ENCODE results near the gene OBP2A. TPM values are rescaled to one million over a fixed set of nuclear protein-coding genes. Genes with fewer than 3 reads are reported as not detected.

The OBP2A gene
- total RNA-seq, 1 experiment from 2014 or later = not detected

GRCh38 chr9:135582966-135583687, 37.2 kb downstream of the OBP2A start (continued):
- no peak for TF ChIP-seq RELA (CRISPR knock-in tag; IDR thresholded peaks at IDR 0.05; ENCODE audit: borderline replicate concordance)
- TF ChIP-seq, protein P1, sequence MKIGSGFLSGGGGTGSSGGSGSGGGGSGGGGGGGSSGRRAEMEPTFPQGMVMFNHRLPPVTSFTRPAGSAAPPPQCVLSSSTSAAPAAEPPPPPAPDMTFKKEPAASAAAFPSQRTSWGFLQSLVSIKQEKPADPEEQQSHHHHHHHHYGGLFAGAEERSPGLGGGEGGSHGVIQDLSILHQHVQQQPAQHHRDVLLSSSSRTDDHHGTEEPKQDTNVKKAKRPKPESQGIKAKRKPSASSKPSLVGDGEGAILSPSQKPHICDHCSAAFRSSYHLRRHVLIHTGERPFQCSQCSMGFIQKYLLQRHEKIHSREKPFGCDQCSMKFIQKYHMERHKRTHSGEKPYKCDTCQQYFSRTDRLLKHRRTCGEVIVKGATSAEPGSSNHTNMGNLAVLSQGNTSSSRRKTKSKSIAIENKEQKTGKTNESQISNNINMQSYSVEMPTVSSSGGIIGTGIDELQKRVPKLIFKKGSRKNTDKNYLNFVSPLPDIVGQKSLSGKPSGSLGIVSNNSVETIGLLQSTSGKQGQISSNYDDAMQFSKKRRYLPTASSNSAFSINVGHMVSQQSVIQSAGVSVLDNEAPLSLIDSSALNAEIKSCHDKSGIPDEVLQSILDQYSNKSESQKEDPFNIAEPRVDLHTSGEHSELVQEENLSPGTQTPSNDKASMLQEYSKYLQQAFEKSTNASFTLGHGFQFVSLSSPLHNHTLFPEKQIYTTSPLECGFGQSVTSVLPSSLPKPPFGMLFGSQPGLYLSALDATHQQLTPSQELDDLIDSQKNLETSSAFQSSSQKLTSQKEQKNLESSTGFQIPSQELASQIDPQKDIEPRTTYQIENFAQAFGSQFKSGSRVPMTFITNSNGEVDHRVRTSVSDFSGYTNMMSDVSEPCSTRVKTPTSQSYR (CRISPR knock-in tag; IDR thresholded peaks at IDR 0.05) = no peak
- no peak for TF ChIP-seq CBFB (CRISPR knock-in tag; IDR thresholded peaks at IDR 0.05; ENCODE audit: low read depth)

- Mint-ChIP-seq H3K4me3 (no peak overlapping the region), H3K27ac (no peak overlapping the region), H3K4me1 (no peaks in the 10 kb centered on the region), H3K36me3 (peaks cover 9% of the 10 kb centered on the region; the same call in 1 of the 2 replicates), H3K27me3 (ENCODE audit: low read depth) (peaks cover 2% of the 10 kb centered on the region; the same call in 1 of the 2 replicates), H3K9me3 (peaks cover 13% of the 10 kb centered on the region)
- CTCF ChIA-PET = no interaction called here
- POLR2A ChIA-PET = no interaction called here
- ATAC-seq (no peak), DNase-seq (ENCODE audit: low spot score) (no peak)
- TF ChIP-seq NFE2L1 (CRISPR knock-in tag; IDR thresholded peaks at IDR 0.05) (no peak), ERG (CRISPR knock-in tag; IDR thresholded peaks at IDR 0.05) (no peak), ZMAT4 (CRISPR knock-in tag; IDR thresholded peaks at IDR 0.05) (no peak), SOX15 (CRISPR knock-in tag; IDR thresholded peaks at IDR 0.05) (no peak)
- TF ChIP-seq, protein P2, sequence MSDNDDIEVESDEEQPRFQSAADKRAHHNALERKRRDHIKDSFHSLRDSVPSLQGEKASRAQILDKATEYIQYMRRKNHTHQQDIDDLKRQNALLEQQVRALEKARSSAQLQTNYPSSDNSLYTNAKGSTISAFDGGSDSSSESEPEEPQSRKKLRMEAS (CRISPR knock-in tag; IDR thresholded peaks at IDR 0.05) = no peak
- TF ChIP-seq, protein P3, sequence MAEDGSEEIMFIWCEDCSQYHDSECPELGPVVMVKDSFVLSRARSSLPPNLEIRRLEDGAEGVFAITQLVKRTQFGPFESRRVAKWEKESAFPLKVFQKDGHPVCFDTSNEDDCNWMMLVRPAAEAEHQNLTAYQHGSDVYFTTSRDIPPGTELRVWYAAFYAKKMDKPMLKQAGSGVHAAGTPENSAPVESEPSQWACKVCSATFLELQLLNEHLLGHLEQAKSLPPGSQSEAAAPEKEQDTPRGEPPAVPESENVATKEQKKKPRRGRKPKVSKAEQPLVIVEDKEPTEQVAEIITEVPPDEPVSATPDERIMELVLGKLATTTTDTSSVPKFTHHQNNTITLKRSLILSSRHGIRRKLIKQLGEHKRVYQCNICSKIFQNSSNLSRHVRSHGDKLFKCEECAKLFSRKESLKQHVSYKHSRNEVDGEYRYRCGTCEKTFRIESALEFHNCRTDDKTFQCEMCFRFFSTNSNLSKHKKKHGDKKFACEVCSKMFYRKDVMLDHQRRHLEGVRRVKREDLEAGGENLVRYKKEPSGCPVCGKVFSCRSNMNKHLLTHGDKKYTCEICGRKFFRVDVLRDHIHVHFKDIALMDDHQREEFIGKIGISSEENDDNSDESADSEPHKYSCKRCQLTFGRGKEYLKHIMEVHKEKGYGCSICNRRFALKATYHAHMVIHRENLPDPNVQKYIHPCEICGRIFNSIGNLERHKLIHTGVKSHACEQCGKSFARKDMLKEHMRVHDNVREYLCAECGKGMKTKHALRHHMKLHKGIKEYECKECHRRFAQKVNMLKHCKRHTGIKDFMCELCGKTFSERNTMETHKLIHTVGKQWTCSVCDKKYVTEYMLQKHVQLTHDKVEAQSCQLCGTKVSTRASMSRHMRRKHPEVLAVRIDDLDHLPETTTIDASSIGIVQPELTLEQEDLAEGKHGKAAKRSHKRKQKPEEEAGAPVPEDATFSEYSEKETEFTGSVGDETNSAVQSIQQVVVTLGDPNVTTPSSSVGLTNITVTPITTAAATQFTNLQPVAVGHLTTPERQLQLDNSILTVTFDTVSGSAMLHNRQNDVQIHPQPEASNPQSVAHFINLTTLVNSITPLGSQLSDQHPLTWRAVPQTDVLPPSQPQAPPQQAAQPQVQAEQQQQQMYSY (CRISPR knock-in tag; IDR thresholded peaks at IDR 0.05) = no peak
Measured at GRCh38 chr9:135583688-135584011, 37.7 kb downstream of the OBP2A start.

DNA sequence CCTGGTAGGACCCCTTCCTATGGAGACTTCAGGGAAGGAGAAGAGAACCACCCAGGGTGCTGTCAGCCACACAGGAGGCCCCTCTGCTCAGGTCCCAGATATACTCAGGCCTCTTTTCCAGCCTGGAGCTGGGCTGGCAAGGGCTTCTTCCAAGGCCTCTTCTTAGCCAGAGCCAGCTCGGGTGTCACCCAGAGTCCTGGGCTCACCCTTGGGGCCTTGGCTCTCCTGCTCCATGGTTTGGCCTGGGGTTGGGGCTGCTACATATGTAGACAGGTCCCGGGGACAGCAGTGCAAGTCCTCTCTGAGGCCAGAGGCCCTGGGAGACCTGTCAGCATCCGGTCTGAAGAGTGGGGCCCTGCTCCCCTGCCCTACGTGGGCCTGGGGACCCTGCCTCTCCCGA, 38.4 kb downstream of the OBP2A start:
- Mint-ChIP-seq H3K27me3 (ENCODE audit: low read depth) (peaks cover 2% of the 10 kb centered on the region; the same call in 1 of the 2 replicates), H3K9me3 (peaks cover 13% of the 10 kb centered on the region), H3K4me1 (no peaks in the 10 kb centered on the region), H3K27ac (no peak overlapping the region), H3K4me3 (no peak overlapping the region), H3K36me3 (peaks cover 9% of the 10 kb centered on the region; the same call in 1 of the 2 replicates)
- POLR2A ChIA-PET = no interaction called here
- CTCF ChIA-PET = no interaction called here
- no peak for DNase-seq (ENCODE audit: low spot score)
- no peak for ATAC-seq
- no peak for TF ChIP-seq PRRX2 (CRISPR knock-in tag; IDR thresholded peaks at IDR 0.05)
- no peak for TF ChIP-seq IRF2 (CRISPR knock-in tag; IDR thresholded peaks at IDR 0.05; ENCODE audit: borderline replicate concordance, low read depth)
- TF ChIP-seq ESRRA (CRISPR knock-in tag; IDR thresholded peaks at IDR 0.05; ENCODE audit: borderline replicate concordance) = no peak
- TF ChIP-seq, protein P4, sequence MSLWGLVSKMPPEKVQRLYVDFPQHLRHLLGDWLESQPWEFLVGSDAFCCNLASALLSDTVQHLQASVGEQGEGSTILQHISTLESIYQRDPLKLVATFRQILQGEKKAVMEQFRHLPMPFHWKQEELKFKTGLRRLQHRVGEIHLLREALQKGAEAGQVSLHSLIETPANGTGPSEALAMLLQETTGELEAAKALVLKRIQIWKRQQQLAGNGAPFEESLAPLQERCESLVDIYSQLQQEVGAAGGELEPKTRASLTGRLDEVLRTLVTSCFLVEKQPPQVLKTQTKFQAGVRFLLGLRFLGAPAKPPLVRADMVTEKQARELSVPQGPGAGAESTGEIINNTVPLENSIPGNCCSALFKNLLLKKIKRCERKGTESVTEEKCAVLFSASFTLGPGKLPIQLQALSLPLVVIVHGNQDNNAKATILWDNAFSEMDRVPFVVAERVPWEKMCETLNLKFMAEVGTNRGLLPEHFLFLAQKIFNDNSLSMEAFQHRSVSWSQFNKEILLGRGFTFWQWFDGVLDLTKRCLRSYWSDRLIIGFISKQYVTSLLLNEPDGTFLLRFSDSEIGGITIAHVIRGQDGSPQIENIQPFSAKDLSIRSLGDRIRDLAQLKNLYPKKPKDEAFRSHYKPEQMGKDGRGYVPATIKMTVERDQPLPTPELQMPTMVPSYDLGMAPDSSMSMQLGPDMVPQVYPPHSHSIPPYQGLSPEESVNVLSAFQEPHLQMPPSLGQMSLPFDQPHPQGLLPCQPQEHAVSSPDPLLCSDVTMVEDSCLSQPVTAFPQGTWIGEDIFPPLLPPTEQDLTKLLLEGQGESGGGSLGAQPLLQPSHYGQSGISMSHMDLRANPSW (CRISPR knock-in tag; conservative IDR thresholded peaks at IDR 0.05; ENCODE audit: low read depth) = no peak
- TF ChIP-seq NR3C1 (CRISPR knock-in tag; conservative IDR thresholded peaks at IDR 0.05; ENCODE audit: low read depth) = no peak
- TF ChIP-seq CDX4 (CRISPR knock-in tag; IDR thresholded peaks at IDR 0.05; ENCODE audit: borderline replicate concordance) = no peak
- no peak for TF ChIP-seq RORB (CRISPR knock-in tag; IDR thresholded peaks at IDR 0.05)
- TF ChIP-seq JAZF1 (CRISPR knock-in tag; IDR thresholded peaks at IDR 0.05) = no peak

Measured in WTC11 (cell line).